ENCODE data around the gene ASTN1. TPM values are rescaled to one million over a fixed set of nuclear protein-coding genes. Genes with fewer than 3 reads are reported as not detected.

ASTN1 gene
- total RNA-seq, 1 experiment from 2014 or later: not detected

DNA sequence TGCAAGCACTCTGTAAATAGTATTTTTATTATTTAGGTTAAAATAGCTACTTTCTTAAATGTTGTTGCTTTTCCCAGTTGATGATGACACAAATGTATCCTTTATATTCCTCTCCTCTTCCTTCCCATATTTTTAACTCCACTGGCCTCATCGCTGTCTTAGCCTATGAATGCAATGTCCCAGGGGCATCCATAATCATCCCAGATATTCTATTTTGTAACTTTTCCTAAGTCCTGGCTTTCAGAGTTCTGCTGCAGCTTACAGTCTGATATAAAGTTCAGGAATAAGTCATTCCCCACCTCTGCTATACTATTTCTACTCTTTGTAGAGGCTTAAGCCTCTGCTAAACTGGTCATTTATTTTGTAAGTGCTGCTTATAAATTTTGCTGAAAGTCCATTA lies 58.3 kb downstream of the ASTN1 start:
- no peaks in the 10 kb centered on the region for H3K4me1 ChIP-seq (replicated peaks; ENCODE audit: insufficient read depth)
- H3K4me3 ChIP-seq: no peak overlapping the region
- no peaks in the 10 kb centered on the region for H4K20me1 ChIP-seq (ENCODE audit: insufficient read depth)
- H3F3A ChIP-seq (ENCODE audit: insufficient read depth, low read depth): no peaks in the 10 kb centered on the region
- no peaks in the 10 kb centered on the region; the same call in 1 of the 2 replicates for H3K27me3 ChIP-seq (ENCODE audit: insufficient read depth, low read depth)
- intact Hi-C loops (cut with micrococcal nuclease; ENCODE audit: unreplicated experiment): no loop called here
- no TSS peak for BruUV-seq (replicated peaks)
- DNase-seq: no peak
- ChIA-PET CTCF (no interaction called here), POLR2A (ENCODE audit: unreplicated experiment) (no interaction called here)
- H3K79me2 ChIP-seq (ENCODE audit: low read depth): no peaks in the 10 kb centered on the region
- no peak for TF ChIP-seq EZH2 (IDR thresholded peaks at IDR 0.05; ENCODE audit: low read depth)
- TF ChIP-seq, protein P1, sequence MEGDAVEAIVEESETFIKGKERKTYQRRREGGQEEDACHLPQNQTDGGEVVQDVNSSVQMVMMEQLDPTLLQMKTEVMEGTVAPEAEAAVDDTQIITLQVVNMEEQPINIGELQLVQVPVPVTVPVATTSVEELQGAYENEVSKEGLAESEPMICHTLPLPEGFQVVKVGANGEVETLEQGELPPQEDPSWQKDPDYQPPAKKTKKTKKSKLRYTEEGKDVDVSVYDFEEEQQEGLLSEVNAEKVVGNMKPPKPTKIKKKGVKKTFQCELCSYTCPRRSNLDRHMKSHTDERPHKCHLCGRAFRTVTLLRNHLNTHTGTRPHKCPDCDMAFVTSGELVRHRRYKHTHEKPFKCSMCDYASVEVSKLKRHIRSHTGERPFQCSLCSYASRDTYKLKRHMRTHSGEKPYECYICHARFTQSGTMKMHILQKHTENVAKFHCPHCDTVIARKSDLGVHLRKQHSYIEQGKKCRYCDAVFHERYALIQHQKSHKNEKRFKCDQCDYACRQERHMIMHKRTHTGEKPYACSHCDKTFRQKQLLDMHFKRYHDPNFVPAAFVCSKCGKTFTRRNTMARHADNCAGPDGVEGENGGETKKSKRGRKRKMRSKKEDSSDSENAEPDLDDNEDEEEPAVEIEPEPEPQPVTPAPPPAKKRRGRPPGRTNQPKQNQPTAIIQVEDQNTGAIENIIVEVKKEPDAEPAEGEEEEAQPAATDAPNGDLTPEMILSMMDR (conservative IDR thresholded peaks at IDR 0.05): no peak
- no peaks in the 10 kb centered on the region for H3K36me3 ChIP-seq (ENCODE audit: low read depth)
- no peak overlapping the region for H3K27ac ChIP-seq
- H3K9me3 ChIP-seq (ENCODE audit: insufficient read depth, low read depth): no peaks in the 10 kb centered on the region
- H2AFZ ChIP-seq: no peak overlapping the region
- H3K9me2 ChIP-seq (ENCODE audit: insufficient read depth): no peaks in the 10 kb centered on the region
- no peak overlapping the region for H3K4me2 ChIP-seq

- no peaks in the 10 kb centered on the region for H3K9me3 ChIP-seq (ENCODE audit: insufficient read depth, low read depth)
- H3F3A ChIP-seq (ENCODE audit: insufficient read depth, low read depth): no peaks in the 10 kb centered on the region
- no TSS peak for BruUV-seq (replicated peaks)
- no peaks in the 10 kb centered on the region for H3K27me3 ChIP-seq (ENCODE audit: insufficient read depth, low read depth)
- H3K27ac ChIP-seq: no peak overlapping the region
- no peak overlapping the region for H3K4me3 ChIP-seq
- no peaks in the 10 kb centered on the region for H3K79me2 ChIP-seq (ENCODE audit: low read depth)
- H3K4me2 ChIP-seq: no peak overlapping the region
- no peaks in the 10 kb centered on the region for H3K36me3 ChIP-seq (ENCODE audit: low read depth)
- ChIA-PET CTCF (no interaction called here), POLR2A (ENCODE audit: unreplicated experiment) (no interaction called here)
- H3K9me2 ChIP-seq (ENCODE audit: insufficient read depth): no peaks in the 10 kb centered on the region
- no peak for DNase-seq
- no peak for TF ChIP-seq EZH2 (IDR thresholded peaks at IDR 0.05; ENCODE audit: low read depth)
- TF ChIP-seq, protein P1 (conservative IDR thresholded peaks at IDR 0.05): no peak
- no peaks in the 10 kb centered on the region for H3K4me1 ChIP-seq (replicated peaks; ENCODE audit: insufficient read depth)
- intact Hi-C loops (cut with micrococcal nuclease; ENCODE audit: unreplicated experiment): no loop called here
- H4K20me1 ChIP-seq (ENCODE audit: insufficient read depth): no peaks in the 10 kb centered on the region
- H2AFZ ChIP-seq: no peak overlapping the region
Measured at GRCh38 chr1:177103005-177103852, 61.3 kb downstream of the ASTN1 start.

DNA sequence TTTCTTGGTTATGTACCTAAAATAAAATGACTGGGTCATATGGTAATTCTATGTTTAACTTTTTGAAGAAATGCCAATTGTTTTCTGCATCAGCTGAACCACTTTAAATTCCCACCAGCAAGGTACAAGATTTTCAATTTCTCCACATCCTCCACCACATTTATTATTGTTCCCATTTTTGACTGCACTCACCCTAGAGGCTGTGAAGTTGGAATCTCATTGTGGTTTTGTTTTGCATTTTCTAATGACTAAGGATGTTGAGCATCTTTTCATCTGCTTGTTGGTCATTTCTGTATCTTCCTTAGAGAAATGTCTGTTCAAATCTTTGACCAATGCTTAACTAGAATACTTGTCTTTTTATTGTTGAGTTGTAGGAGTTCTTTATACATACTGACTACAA lies 72.5 kb downstream of the ASTN1 start:
- no peaks in the 10 kb centered on the region for H3K36me3 ChIP-seq (ENCODE audit: low read depth)
- CTCF ChIA-PET: no interaction called here
- intact Hi-C loops (cut with micrococcal nuclease; ENCODE audit: unreplicated experiment): no loop called here

More for the DNA sequence above, 72.5 kb downstream of the ASTN1 start:
- BruUV-seq (replicated peaks): no TSS peak
- H3K9me3 ChIP-seq (ENCODE audit: insufficient read depth, low read depth): no peaks in the 10 kb centered on the region
- H3K27ac ChIP-seq: no peak overlapping the region
- no peak for DNase-seq
- no peaks in the 10 kb centered on the region for H3K9me2 ChIP-seq (ENCODE audit: insufficient read depth)
- H2AFZ ChIP-seq: no peak overlapping the region
- no peaks in the 10 kb centered on the region for H3F3A ChIP-seq (ENCODE audit: insufficient read depth, low read depth)
- H3K4me2 ChIP-seq: no peak overlapping the region
- no peaks in the 10 kb centered on the region for H3K4me1 ChIP-seq (replicated peaks; ENCODE audit: insufficient read depth)
- no peak overlapping the region for H3K4me3 ChIP-seq
- POLR2A ChIA-PET (ENCODE audit: unreplicated experiment): no interaction called here
- TF ChIP-seq EZH2 (IDR thresholded peaks at IDR 0.05; ENCODE audit: low read depth): no peak
- TF ChIP-seq, protein P1 (conservative IDR thresholded peaks at IDR 0.05): no peak
- H3K27me3 ChIP-seq (ENCODE audit: insufficient read depth, low read depth): peaks cover 13% of the 10 kb centered on the region
- H3K79me2 ChIP-seq (ENCODE audit: low read depth): no peaks in the 10 kb centered on the region
- H4K20me1 ChIP-seq (ENCODE audit: insufficient read depth): no peaks in the 10 kb centered on the region
